GM23338 (cell line): ENCODE results near the gene SLC41A3.

Experiments
- CREB1 ChIP-seq: fragments of 250-450 bp; sonication (Bioruptor Pico); IDR thresholded peaks from 2 replicates; pipeline ENCODE4 v1.5.0; 2020; ENCODE audit warnings: low read depth, mild to moderate bottlenecking, moderate library complexity
- EZH2 ChIP-seq: fragments of 200-600 bp; sonication (generic); IDR thresholded peaks from one replicate; pipeline ENCODE4 v1.8.0; 2017; ENCODE audit warnings: antibody characterized with exemption, mild to moderate bottlenecking, low read depth; ENCODE audit not compliant: unreplicated experiment
- EZH2phosphoT487 ChIP-seq: fragments of 200-600 bp; sonication (generic); IDR thresholded peaks from one replicate; pipeline ENCODE4 v1.8.1; 2018; ENCODE audit warnings: antibody characterized with exemption; ENCODE audit not compliant: unreplicated experiment
- JUNB ChIP-seq: IDR thresholded peaks from one replicate; pipeline ENCODE4 v1.6.1; 2016; ENCODE audit warnings: antibody characterized with exemption; ENCODE audit not compliant: unreplicated experiment
- NANOG ChIP-seq: IDR thresholded peaks from 2 replicates; pipeline ENCODE4 v1.6.1; 2016; ENCODE audit warnings: antibody characterized with exemption, borderline replicate concordance
- POLR2AphosphoS5 ChIP-seq: IDR thresholded peaks from 2 replicates; pipeline ENCODE4 v1.6.1; 2016; ENCODE audit warnings: antibody characterized with exemption, low read depth
- STAT1 ChIP-seq: IDR thresholded peaks from one replicate; pipeline ENCODE4 v1.6.1; 2016; ENCODE audit warnings: antibody characterized with exemption; ENCODE audit not compliant: unreplicated experiment
- ZNF114 ChIP-seq: fragments of 250-450 bp; sonication (Bioruptor Pico); IDR thresholded peaks from 2 replicates; pipeline ENCODE4 v1.5.0; 2020; ENCODE audit warnings: mild to moderate bottlenecking, moderate library complexity
- ZNF331 ChIP-seq: fragments of 250-450 bp; sonication (Bioruptor Pico); IDR thresholded peaks from 2 replicates; pipeline ENCODE4 v1.5.0; 2020; ENCODE audit warnings: low read depth, mild to moderate bottlenecking, moderate library complexity
- TF ChIP-seq, protein P1 (sequence below), 2 experiments: fragments of 200-600 bp in 1 of 2; sonication (generic) in 1 of 2; conservative IDR thresholded peaks; 2 replicates each; pipeline versions ENCODE4 v1.5.1 to v1.6.1; 2016 to 2017; ENCODE audit warnings: antibody characterized with exemption in 2 of 2, low read depth in 2 of 2, mild to moderate bottlenecking in 2 of 2, moderate library complexity in 1 of 2
- TF ChIP-seq, protein P2 (sequence below): IDR thresholded peaks from one replicate; pipeline ENCODE4 v1.6.1; 2018; ENCODE audit warnings: antibody characterized with exemption; ENCODE audit not compliant: unreplicated experiment
- TF ChIP-seq, protein P3 (sequence below): fragments of 250-450 bp; sonication (Bioruptor Pico); IDR thresholded peaks from 2 replicates; pipeline ENCODE4 v1.5.0; 2020; ENCODE audit warnings: mild to moderate bottlenecking, moderate library complexity
- TF ChIP-seq, protein P4 (sequence below): IDR thresholded peaks from 2 replicates; pipeline ENCODE4 v1.6.1; 2016; ENCODE audit warnings: antibody characterized with exemption

DNA sequence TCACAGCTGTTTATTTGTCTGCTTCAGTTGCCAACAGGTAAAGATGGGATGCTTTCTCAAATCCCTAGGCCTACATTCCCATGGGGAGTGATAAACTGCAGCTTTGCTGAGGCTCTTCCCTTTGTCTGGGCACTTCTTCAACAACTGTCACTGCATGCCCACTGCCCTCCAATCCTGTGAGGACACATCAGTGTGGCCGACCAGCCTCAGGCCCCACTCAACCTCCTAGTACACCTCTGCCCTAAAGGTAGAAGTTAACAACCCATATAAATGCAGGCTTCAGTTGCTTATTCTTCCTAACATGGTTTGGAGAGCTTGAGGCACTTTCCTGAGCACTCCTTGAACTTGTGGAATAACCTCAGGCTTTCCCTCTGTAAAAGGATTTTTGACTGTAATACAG lies 65.4 kb downstream of the SLC41A3 start:
- no peak for TF ChIP-seq EZH2phosphoT487
- TF ChIP-seq, protein P1, sequence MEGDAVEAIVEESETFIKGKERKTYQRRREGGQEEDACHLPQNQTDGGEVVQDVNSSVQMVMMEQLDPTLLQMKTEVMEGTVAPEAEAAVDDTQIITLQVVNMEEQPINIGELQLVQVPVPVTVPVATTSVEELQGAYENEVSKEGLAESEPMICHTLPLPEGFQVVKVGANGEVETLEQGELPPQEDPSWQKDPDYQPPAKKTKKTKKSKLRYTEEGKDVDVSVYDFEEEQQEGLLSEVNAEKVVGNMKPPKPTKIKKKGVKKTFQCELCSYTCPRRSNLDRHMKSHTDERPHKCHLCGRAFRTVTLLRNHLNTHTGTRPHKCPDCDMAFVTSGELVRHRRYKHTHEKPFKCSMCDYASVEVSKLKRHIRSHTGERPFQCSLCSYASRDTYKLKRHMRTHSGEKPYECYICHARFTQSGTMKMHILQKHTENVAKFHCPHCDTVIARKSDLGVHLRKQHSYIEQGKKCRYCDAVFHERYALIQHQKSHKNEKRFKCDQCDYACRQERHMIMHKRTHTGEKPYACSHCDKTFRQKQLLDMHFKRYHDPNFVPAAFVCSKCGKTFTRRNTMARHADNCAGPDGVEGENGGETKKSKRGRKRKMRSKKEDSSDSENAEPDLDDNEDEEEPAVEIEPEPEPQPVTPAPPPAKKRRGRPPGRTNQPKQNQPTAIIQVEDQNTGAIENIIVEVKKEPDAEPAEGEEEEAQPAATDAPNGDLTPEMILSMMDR (conservative IDR thresholded peaks at IDR 0.05; ENCODE audit: low read depth in 2 of 2), result no peak
- no peak for TF ChIP-seq POLR2AphosphoS5
- TF ChIP-seq, protein P2, sequence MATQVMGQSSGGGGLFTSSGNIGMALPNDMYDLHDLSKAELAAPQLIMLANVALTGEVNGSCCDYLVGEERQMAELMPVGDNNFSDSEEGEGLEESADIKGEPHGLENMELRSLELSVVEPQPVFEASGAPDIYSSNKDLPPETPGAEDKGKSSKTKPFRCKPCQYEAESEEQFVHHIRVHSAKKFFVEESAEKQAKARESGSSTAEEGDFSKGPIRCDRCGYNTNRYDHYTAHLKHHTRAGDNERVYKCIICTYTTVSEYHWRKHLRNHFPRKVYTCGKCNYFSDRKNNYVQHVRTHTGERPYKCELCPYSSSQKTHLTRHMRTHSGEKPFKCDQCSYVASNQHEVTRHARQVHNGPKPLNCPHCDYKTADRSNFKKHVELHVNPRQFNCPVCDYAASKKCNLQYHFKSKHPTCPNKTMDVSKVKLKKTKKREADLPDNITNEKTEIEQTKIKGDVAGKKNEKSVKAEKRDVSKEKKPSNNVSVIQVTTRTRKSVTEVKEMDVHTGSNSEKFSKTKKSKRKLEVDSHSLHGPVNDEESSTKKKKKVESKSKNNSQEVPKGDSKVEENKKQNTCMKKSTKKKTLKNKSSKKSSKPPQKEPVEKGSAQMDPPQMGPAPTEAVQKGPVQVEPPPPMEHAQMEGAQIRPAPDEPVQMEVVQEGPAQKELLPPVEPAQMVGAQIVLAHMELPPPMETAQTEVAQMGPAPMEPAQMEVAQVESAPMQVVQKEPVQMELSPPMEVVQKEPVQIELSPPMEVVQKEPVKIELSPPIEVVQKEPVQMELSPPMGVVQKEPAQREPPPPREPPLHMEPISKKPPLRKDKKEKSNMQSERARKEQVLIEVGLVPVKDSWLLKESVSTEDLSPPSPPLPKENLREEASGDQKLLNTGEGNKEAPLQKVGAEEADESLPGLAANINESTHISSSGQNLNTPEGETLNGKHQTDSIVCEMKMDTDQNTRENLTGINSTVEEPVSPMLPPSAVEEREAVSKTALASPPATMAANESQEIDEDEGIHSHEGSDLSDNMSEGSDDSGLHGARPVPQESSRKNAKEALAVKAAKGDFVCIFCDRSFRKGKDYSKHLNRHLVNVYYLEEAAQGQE, result no peak
- no peak for TF ChIP-seq EZH2
- TF ChIP-seq ZNF114 (CRISPR knock-in tag), result no peak
- no peak for TF ChIP-seq NANOG
- TF ChIP-seq, protein P3, sequence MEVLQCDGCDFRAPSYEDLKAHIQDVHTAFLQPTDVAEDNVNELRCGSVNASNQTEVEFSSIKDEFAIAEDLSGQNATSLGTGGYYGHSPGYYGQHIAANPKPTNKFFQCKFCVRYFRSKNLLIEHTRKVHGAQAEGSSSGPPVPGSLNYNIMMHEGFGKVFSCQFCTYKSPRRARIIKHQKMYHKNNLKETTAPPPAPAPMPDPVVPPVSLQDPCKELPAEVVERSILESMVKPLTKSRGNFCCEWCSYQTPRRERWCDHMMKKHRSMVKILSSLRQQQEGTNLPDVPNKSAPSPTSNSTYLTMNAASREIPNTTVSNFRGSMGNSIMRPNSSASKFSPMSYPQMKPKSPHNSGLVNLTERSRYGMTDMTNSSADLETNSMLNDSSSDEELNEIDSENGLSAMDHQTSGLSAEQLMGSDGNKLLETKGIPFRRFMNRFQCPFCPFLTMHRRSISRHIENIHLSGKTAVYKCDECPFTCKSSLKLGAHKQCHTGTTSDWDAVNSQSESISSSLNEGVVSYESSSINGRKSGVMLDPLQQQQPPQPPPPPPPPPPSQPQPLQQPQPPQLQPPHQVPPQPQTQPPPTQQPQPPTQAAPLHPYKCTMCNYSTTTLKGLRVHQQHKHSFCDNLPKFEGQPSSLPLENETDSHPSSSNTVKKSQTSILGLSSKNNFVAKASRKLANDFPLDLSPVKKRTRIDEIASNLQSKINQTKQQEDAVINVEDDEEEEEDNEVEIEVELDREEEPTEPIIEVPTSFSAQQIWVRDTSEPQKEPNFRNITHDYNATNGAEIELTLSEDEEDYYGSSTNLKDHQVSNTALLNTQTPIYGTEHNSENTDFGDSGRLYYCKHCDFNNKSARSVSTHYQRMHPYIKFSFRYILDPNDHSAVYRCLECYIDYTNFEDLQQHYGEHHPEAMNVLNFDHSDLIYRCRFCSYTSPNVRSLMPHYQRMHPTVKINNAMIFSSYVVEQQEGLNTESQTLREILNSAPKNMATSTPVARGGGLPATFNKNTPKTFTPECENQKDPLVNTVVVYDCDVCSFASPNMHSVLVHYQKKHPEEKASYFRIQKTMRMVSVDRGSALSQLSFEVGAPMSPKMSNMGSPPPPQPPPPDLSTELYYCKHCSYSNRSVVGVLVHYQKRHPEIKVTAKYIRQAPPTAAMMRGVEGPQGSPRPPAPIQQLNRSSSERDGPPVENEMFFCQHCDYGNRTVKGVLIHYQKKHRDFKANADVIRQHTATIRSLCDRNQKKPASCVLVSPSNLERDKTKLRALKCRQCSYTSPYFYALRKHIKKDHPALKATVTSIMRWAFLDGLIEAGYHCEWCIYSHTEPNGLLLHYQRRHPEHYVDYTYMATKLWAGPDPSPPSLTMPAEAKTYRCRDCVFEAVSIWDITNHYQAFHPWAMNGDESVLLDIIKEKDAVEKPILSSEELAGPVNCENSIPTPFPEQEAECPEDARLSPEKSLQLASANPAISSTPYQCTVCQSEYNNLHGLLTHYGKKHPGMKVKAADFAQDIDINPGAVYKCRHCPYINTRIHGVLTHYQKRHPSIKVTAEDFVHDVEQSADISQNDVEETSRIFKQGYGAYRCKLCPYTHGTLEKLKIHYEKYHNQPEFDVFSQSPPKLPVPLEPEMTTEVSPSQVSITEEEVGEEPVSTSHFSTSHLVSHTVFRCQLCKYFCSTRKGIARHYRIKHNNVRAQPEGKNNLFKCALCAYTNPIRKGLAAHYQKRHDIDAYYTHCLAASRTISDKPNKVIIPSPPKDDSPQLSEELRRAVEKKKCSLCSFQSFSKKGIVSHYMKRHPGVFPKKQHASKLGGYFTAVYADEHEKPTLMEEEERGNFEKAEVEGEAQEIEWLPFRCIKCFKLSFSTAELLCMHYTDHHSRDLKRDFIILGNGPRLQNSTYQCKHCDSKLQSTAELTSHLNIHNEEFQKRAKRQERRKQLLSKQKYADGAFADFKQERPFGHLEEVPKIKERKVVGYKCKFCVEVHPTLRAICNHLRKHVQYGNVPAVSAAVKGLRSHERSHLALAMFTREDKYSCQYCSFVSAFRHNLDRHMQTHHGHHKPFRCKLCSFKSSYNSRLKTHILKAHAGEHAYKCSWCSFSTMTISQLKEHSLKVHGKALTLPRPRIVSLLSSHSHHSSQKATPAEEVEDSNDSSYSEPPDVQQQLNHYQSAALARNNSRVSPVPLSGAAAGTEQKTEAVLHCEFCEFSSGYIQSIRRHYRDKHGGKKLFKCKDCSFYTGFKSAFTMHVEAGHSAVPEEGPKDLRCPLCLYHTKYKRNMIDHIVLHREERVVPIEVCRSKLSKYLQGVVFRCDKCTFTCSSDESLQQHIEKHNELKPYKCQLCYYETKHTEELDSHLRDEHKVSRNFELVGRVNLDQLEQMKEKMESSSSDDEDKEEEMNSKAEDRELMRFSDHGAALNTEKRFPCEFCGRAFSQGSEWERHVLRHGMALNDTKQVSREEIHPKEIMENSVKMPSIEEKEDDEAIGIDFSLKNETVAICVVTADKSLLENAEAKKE, result no peak
- TF ChIP-seq ZNF331 (CRISPR knock-in tag), result no peak
- no peak for TF ChIP-seq CREB1 (CRISPR knock-in tag)
- TF ChIP-seq, protein P4, sequence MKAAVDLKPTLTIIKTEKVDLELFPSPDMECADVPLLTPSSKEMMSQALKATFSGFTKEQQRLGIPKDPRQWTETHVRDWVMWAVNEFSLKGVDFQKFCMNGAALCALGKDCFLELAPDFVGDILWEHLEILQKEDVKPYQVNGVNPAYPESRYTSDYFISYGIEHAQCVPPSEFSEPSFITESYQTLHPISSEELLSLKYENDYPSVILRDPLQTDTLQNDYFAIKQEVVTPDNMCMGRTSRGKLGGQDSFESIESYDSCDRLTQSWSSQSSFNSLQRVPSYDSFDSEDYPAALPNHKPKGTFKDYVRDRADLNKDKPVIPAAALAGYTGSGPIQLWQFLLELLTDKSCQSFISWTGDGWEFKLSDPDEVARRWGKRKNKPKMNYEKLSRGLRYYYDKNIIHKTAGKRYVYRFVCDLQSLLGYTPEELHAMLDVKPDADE, result no peak
- TF ChIP-seq JUNB, result no peak
- TF ChIP-seq STAT1, result no peak
